GM19372 (cell line): ENCODE results near the gene LAMA5.

ENCODE experiments used
- ATAC-seq: cut with Tn5 transposase; IDR thresholded peaks from one replicate; pipeline ENCODE4 v1.9.1; 2021; ENCODE audit warnings: mild to moderate bottlenecking, low read depth, moderate library complexity; ENCODE audit not compliant: unreplicated experiment

Gene LAMA5

DNA sequence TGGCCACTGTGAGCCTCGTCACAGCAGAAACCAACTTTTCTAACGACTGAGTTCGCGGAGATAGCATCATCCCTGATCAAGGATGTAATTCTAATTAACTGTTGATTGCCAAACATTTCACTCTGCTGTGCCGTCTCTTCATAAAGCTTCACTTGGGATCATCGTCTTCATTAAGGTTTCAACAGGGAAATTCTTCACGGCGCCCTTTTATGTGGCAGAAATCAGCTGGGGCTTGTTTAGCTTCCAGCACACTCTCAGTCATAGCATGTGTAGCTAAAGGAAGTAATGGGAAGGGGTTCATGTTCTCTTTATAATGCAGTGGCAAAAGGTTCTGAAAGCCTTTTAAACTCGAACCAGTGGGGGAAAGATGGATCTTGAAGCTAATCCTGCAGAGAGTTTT, 73.2 kb downstream of the LAMA5 start:
- ATAC-seq, result no peak

DNA sequence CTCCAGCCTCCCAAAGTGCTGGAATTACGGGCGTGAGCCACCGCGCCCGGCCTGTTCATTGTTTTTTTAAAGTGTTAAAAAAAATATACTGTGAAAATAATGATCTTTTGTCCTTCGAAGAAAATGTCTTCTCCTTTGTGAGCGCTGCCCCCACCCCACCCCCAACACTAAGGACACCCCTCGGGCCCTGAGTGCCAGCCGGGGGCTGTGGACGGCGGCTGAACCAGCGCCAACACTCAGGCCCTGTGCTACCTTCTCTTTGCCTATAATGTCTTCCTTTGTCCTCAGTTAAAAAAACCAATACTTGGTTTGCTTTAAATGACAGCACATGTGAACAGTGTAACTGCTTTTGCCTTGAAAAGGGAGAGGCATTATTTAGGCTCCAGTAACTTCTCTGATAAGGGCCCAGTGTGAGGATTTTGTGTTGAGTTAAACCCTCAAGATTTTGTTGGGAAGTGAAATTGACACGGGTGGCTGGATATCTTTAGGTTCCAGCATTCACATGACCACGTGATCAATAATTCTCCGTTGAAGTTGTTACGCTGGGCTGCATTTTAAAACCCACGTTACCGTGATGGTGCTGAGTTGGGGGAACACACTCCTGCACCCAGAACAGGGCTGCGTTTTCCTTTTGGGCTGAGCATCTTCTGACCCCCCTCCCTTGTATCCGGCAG, 73.9 kb downstream of the LAMA5 start:
- no peak for ATAC-seq

DNA sequence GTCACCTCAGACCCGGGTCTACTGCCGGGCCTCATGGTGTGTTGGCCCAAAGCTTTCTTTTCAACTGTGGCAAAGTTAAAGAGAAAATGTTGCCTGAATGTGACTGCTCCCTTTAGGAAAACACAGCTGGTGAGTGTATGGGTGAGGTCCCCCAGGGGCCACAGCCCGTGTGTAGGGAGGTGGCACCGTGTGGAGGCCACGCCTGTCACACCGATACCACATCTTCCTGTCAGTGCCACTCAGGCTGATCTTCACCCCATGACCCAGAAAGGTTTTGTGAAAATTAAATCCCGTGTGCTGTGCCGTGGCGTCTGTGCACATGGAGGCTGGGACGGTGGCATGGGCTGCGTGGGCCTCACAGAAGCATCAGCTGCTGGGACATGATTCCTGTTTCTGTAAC, 75.0 kb downstream of the LAMA5 start:
- no peak for ATAC-seq

GRCh38 chr20:62291251-62292066, 75.7 kb downstream of the LAMA5 start:
- no peak for ATAC-seq

- no peak for ATAC-seq
These were observed 77.2 kb downstream of the LAMA5 start for GRCh38 chr20:62289898-62290297.

DNA sequence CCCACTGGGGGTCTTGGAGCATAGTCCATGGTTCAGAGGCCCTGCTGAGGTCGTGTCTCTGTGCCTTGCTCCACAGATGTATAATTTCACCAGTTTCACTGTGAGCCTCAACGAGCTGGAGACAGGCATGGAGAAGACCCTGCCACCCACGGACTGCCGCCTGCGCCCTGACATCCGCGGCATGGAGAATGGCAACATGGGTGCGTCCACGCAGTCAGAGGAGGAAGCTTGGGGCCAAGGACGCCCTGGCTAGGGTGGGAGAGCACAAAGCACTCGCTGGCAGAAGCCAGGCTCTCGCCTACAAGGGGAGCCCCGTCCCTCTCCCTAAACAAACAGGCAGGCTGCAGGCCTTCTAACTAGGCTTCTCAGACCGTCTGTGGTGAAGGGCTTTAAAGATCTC, 78.0 kb downstream of the LAMA5 start:
- no peak for ATAC-seq

DNA sequence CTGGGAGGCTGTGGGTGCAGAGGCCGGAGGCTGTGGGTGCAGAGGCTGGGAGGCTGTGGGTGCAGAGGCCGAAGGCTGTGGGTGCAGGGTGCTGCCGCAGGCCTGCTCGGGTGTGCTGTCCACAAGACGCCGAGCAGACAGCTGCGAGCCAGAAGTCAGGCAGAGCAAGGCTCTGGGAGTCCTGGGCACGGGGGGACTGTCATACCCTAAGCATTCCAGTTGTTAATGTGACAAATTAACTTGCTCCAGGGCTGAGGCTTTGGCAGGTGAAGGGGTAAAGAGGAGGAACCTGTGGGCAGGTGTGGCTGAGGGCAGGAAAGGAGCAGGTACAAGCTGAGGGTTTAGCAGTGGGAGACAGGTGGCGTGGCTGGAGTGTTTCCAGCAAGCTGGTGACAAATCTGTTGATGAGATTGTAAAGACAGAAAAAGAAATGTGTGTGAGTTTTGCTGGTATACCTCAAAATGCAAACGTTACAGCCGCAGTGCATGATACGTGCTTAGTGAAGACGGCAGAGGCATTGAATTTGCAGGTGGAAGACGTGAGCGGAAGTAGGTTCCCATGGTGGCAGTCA, 78.5 kb downstream of the LAMA5 start:
- ATAC-seq, result no peak

DNA sequence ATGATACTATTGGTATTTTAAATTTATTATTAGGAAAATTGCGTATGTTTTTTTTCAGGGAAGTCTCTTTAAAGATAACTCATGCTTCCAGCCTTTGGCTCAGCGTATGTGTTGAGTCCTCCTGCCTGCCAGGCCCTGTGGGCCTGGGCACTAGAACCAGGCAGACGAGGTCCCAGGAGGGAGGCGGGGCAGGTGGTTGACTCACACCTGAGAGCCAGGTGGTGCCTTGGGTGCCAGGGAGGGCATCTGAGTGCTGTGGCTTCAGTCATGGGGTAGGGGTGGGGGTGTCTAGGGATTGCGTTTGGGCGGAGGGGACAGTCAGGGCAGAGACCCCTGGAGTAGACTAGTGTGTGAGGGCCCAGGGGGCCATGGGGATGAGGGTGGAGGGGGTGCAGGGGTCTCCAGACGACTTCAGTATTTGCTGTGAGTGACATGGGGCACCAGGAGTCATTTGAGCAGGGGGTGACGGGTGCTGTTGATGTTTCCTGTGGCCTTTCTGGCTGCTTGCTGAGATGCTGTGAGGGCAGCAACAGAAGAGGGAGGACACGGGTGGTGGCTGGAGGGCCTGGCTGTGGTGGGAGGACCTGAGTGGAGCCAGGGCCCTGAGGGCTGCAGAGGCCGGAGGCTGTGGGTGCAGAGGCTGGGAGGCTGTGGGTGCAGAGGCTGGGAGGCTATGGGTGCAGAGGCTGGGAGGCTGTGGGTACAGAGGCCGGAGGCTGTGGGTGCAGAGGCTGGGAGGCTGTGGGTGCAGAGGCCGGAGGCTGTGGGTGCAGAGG, 79.2 kb downstream of the LAMA5 start:
- no peak for ATAC-seq

GRCh38 chr20:62287129-62287528, 80.0 kb downstream of the LAMA5 start:
- no peak for ATAC-seq

DNA sequence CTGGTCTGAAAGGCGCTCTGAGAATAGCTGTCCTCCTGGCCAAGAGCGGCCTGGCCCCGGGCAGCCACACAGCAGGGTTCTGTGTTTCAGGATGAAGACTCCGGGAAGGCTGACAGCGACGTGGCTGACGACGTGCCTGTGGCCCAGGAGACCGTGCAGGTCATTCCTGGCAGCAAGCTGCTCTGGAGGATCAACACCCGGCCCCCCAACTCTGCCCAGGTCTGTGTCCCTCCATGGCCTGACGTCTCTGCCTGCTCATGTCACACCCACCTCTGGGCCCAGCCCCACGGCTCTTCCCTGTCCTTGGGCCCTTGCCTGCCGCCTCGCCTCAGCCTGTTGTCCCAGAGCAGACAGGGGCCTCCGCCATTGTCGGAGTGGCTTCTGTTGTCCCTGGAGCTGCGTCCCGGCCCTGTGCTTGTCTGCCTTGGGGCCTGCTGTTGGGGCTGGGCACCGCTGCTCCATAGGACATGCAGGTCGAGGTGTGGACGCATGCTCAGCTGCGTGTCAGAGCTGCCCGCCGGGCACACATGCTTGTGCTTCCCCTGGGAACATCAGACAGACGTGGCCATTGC, 80.5 kb downstream of the LAMA5 start:
- ATAC-seq, result no peak

DNA sequence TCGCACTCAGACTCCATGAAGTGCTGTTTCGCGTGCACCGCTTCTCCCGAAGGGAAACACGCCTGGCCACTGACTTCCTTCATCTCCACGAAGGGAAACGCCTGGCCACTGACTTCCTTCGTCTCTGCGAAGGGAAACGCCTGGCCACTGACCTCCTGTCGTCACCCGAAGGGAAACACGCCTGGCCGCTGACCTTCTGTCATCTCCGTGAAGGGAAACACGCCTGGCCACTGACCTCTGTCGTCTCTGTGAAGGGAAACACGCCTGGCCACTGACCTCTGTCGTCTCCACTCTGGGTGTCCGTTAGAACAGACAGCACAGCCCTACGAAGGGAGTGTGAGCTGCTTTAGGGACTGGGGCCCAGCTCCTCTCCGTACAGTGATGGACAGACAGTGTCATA, 81.4 kb downstream of the LAMA5 start:
- no peak for ATAC-seq

DNA sequence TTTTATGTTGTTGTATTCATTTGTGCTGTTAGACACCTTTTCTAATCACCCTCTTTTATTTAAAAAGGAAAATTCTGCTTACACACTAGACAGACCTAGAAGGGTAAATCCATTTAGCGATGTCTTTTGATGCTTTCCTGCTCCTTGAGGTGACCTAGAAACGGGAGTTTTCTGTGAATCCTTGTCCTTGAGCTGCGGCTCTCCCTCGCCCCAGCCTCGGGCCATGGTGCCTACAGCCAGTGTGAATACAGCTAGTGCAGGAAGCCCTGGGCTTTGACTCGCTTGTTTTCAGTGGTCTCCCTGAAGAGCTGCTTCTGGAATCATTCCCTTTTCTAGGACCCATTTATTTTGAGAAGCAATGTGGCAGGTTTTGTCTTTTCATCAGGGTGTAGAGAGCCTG, 82.0 kb downstream of the LAMA5 start:
- ATAC-seq, result no peak

GRCh38 chr20:62284448-62284847, 82.7 kb downstream of the LAMA5 start:
- ATAC-seq, result no peak

DNA sequence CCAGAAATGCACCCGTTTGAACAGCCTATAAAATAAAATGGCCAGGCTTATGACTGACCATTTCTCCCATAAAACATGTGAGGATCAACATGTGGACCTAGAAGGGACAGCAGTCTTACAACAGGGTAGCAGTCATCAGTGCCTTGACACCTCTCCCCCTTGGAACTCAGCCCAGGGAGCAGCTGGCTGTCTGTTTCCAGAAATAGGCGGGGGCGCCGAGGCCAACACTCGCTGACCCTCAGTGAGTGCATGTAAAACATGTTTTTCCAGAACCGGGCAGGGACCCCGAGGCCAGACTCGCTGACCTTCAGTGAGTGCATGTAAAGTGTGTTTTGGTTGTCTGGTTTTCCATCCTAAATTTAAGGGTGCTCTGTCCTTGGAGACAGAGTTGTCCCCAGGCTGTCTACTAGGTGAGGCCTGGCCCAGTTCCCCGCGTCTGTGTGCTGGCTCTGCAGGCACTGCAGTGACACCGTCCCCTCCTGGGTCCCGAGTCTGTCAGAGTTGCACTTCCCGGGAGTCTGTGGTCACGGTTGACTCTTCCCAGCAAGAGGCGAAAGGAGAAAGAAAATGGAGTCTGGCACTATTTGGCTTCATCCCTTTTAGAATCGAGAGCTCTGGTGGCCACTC, 84.1 kb downstream of the LAMA5 start:
- no peak for ATAC-seq

GRCh38 chr20:62282103-62282502, 85.0 kb downstream of the LAMA5 start:
- ATAC-seq, result no peak

DNA sequence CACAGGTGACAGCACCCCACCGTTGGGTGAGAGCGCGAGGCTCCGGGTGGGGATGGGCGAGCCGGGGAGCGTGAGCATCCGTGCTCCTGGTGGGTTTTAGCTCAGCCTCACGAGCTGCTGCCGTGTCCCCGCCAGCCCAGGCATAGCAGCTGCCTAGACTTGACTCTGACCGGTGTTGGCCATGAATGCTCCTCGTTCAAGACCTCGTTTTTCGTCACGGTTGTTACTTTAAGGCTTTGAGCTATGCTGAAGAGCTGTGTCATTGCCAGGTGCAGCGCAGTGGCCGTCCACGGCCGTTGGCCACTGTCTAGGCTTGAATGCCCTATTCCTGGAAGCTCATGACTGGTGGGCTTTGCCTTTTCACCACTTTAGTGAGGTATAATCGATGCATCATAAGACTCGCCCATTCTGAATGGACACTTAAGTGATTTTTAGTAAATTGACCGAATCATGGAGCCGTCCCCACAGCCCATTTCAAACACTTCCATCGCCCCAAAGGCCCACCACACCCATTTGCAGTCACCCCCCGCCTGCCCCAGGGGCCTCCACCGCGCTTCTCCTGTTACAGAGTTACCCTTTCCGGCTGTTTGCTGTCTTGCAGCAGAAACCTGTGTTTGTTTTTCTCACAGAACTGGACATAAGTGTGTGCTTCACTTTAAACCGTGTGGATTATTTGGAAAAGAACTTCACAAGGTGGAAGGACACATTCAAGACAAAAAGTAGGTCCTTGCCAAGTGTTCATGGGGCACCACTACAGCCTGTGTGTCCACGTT, 85.8 kb downstream of the LAMA5 start:
- ATAC-seq, result no peak

- no peak for ATAC-seq
These were observed 86.8 kb downstream of the LAMA5 start for GRCh38 chr20:62280303-62280702.

DNA sequence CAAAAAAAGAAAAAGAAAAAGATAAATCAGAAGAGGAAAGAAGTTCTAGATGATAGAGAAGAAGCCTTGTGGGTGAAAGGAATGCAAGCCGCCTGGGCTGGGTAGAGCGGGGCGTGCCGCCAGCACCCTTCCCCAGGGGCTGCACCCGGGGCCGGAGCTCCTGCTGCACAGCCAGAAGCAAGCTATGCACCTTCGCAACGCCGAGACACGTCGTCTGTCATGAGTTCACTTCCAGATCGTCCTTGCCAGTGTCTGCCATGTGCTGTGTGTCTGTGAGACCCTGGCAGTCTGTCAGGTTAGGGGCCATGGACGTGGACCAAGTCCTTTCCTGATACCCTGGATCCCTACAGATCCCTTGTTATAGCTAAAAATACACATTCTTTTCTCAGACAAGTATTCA, 89.9 kb downstream of the LAMA5 start:
- ATAC-seq, result no peak

- no peak for ATAC-seq
These were observed 90.7 kb downstream of the LAMA5 start for GRCh38 chr20:62276439-62276838.

DNA sequence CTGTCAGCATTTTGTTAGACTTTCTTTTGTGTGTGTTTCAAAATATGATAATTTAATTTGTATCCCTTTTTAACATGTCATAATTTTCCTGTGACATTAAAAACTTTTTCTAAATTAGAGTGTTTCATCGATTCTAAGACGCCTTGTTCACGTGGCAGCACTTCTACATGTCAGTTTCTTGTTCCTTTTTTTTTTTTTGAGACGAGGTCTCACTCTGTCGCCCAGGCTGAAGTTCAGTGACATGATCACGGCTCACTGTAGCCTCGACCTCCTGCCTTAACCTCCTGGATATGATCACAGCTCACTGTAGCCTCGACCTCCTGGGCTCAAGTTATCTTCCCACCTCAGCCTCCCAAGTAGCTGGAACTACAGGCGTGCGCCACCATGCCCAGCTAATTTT, 91.9 kb downstream of the LAMA5 start:
- ATAC-seq, result no peak
